GM12891 (cell line): ENCODE measurements around the gene KRTAP1-5. TPM values are rescaled to one million over a fixed set of nuclear protein-coding genes. Genes with fewer than 3 reads are reported as not detected.
"Not testable (repeated sequence)": the region's sequence is repeated elsewhere in the genome, so short reads cannot be mapped to it uniquely, and the experiment has no call there.

Experiments used
- DNase-seq: peaks from one replicate; pipeline ENCODE4 v3.0.0; 2011; ENCODE audit warnings: low spot score; ENCODE audit not compliant: insufficient read length
- FAIRE-seq: peaks from 2 replicates; lab custom pipeline; 2011; peaks lifted over from hg19 to GRCh38; lab: Jason Lieb, UNC
- PAX5 ChIP-seq: IDR thresholded peaks from 2 replicates; pipeline ENCODE4 v1.6.1; 2011; ENCODE audit warnings: low read length, moderate library complexity, mild to moderate bottlenecking; ENCODE audit not compliant: insufficient read depth, severe bottlenecking
- POLR2A ChIP-seq: IDR thresholded peaks from 2 replicates; pipeline ENCODE4 v1.6.1; 2011; ENCODE audit warnings: low read depth, low read length, control low read depth
- POLR2AphosphoS5 ChIP-seq: IDR thresholded peaks from 2 replicates; pipeline ENCODE4 v1.6.1; 2011; ENCODE audit warnings: low read depth, low read length, control low read depth
- POU2F2 ChIP-seq: IDR thresholded peaks from 2 replicates; pipeline ENCODE4 v1.6.1; 2011; ENCODE audit warnings: low read depth, mild to moderate bottlenecking, control low read depth, low read length, moderate library complexity
- SPI1 ChIP-seq: IDR thresholded peaks from 2 replicates; pipeline ENCODE4 v1.6.1; 2011; ENCODE audit warnings: low read depth, low read length, control low read depth
- TAF1 ChIP-seq: IDR thresholded peaks from 2 replicates; pipeline ENCODE4 v1.6.1; 2011; ENCODE audit warnings: low read depth, low read length, control low read depth
- polyA plus RNA-seq: library from polyadenylated mRNA; unstranded; fragments of >200 nt; gene quantifications from one replicate; pipeline ENCODE4 v1.2.1, GENCODE V29; 2012; ENCODE audit warnings: low read depth, missing spikeins, inconsistent platforms; ENCODE audit not compliant: missing spikeins

The KRTAP1-5 gene
- not detected for polyA plus RNA-seq

GRCh38 chr17:41026715-41027471, at the start of gene KRTAP1-5:
KRTAP1-5 (minus strand) TSS chr17:41027208; CDS start chr17:41027155, 53 bp downstream.
- DNase-seq (no peak), FAIRE-seq (no peak)
- TF ChIP-seq POLR2A (no peak), POLR2AphosphoS5 (no peak)

- FAIRE-seq: no peak
- TF ChIP-seq POU2F2 (no peak), POLR2A (no peak), PAX5 (no peak), TAF1 (no peak), POLR2AphosphoS5 (no peak)
- no peak for DNase-seq
Observed at GRCh38 chr17:41076788-41077187, 49.8 kb upstream of the KRTAP1-5 start.

- DNase-seq (no peak), FAIRE-seq (no peak)
- TF ChIP-seq TAF1 (no peak), SPI1 (no peak), POLR2A (no peak), PAX5 (no peak), POLR2AphosphoS5 (no peak), POU2F2 (no peak)
Observed at GRCh38 chr17:41073676-41074075, 46.7 kb upstream of the KRTAP1-5 start.

- DNase-seq (no peak), FAIRE-seq (no peak)
- TF ChIP-seq SPI1 (no peak), PAX5 (no peak), POU2F2 (no peak), POLR2AphosphoS5 (no peak), TAF1 (no peak), POLR2A (no peak)
Observed at GRCh38 chr17:41071606-41072360, 44.8 kb upstream of the KRTAP1-5 start.

GRCh38 chr17:41069031-41069430, 42.0 kb upstream of the KRTAP1-5 start:
- no peak for FAIRE-seq
- DNase-seq: no peak
- TF ChIP-seq PAX5 (no peak), SPI1 (no peak)

GRCh38 chr17:41067281-41067680, 40.3 kb upstream of the KRTAP1-5 start:
- DNase-seq (no peak), FAIRE-seq (no peak)
- TF ChIP-seq TAF1: no peak

- DNase-seq (no peak), FAIRE-seq (no peak)
- TF ChIP-seq SPI1 (no peak), PAX5 (no peak), POLR2A (no peak), POU2F2 (no peak), POLR2AphosphoS5 (no peak), TAF1 (no peak)
Observed at GRCh38 chr17:41065829-41066624, 39.0 kb upstream of the KRTAP1-5 start, which contains the start of gene KRTAP2-4. KRTAP2-4 (minus strand) TSS chr17:41065879; CDS start chr17:41065845, 34 bp downstream.

GRCh38 chr17:41065016-41065689, 38.1 kb upstream of the KRTAP1-5 start:
- not testable (repeated sequence) for FAIRE-seq, DNase-seq

GRCh38 chr17:41064301-41064700, 37.3 kb upstream of the KRTAP1-5 start:
- FAIRE-seq (no peak), DNase-seq (no peak)
- TF ChIP-seq POLR2AphosphoS5 (no peak), POU2F2 (no peak), TAF1 (no peak), PAX5 (no peak), SPI1 (no peak), POLR2A (no peak)

- FAIRE-seq: no peak
- DNase-seq: no peak
- TF ChIP-seq POLR2A (no peak), TAF1 (no peak), PAX5 (no peak), POU2F2 (no peak), POLR2AphosphoS5 (no peak), SPI1 (no peak)
Observed at GRCh38 chr17:41063449-41063848, 36.4 kb upstream of the KRTAP1-5 start.
